HEK293 (cell line): ENCODE results near the gene DCUN1D3.
A peak's percentile ranks its signal among the peaks of the same experiment; 100 is the strongest.

Experiments used
- CTCF ChIA-PET: fragments of 350-600 bp; formaldehyde crosslinking; extraction: SDS; loops from one replicate; lab custom pipeline; 2021; ENCODE audit warnings: antibody characterized with exemption; lab: Yijun Ruan, JAX
- POLR2A ChIA-PET: fragments of 300-600 bp; formaldehyde crosslinking; extraction: SDS; loops from one replicate; lab custom pipeline; 2020; ENCODE audit warnings: antibody characterized with exemption, inconsistent platforms; lab: Yijun Ruan, JAX
- H3K27ac ChIP-seq: fragments of 200-500 bp; sonication (Bioruptor generic); 2 replicates; pipeline ENCODE4 v1.5.1; 2014; ENCODE audit warnings: low read depth, low read length, control low read depth, inconsistent platforms; ENCODE audit errors: extremely low read depth
- H3K36me3 ChIP-seq, 2 experiments: fragments of 200-500 bp in 1 of 2; sonication (Bioruptor generic) in 1 of 2; 1 replicate in 1 of 2; 2 replicates in 1 of 2; pipeline ENCODE4 v1.5.1; 2014 to 2017; ENCODE audit warnings: inconsistent platforms in 2 of 2, low read length in 2 of 2; ENCODE audit not compliant: control insufficient read depth in 2 of 2, insufficient read depth in 1 of 2
- H3K4me1 ChIP-seq: fragments of 200-500 bp; sonication (Bioruptor generic); 2 replicates; pipeline ENCODE4 v1.5.1; 2014; ENCODE audit warnings: mild to moderate bottlenecking, low read length, inconsistent platforms; ENCODE audit not compliant: control insufficient read depth, insufficient read depth
- H3K4me3 ChIP-seq: 2 replicates; pipeline ENCODE4 v1.5.1; 2011; ENCODE audit warnings: low read depth, mild to moderate bottlenecking, control low read depth, low read length, moderate library complexity
- H3K9me3 ChIP-seq: fragments of 200-500 bp; sonication (Bioruptor generic); 2 replicates; pipeline ENCODE4 v1.5.1; 2014; ENCODE audit warnings: low read depth, low read length, inconsistent platforms; ENCODE audit not compliant: control insufficient read depth, insufficient read depth
- EGR2 ChIP-seq: fragments of 450-650 bp; formaldehyde crosslinking; IDR thresholded peaks from 2 replicates; pipeline ENCODE4 v1.5.1; 2016; ENCODE audit warnings: low read depth, missing biosample characterization, missing genetic modification characterization
- GLIS2 ChIP-seq: fragments of 450-650 bp; formaldehyde crosslinking; IDR thresholded peaks from 2 replicates; pipeline ENCODE4 v1.5.1; 2016; ENCODE audit warnings: missing biosample characterization, missing genetic modification characterization
- MZF1 ChIP-seq: fragments of 450-650 bp; formaldehyde crosslinking; IDR thresholded peaks from 2 replicates; pipeline ENCODE4 v1.5.1; 2017; ENCODE audit warnings: missing biosample characterization, missing genetic modification characterization, borderline replicate concordance
- OSR2 ChIP-seq: fragments of 450-650 bp; formaldehyde crosslinking; IDR thresholded peaks from 2 replicates; pipeline ENCODE4 v1.5.1; 2016; ENCODE audit warnings: missing biosample characterization, missing genetic modification characterization
- SCRT2 ChIP-seq: fragments of 450-650 bp; formaldehyde crosslinking; IDR thresholded peaks from 2 replicates; pipeline ENCODE4 v1.5.1; 2016; ENCODE audit warnings: missing biosample characterization, missing genetic modification characterization
- ZBTB20 ChIP-seq: fragments of 450-650 bp; formaldehyde crosslinking; IDR thresholded peaks from 2 replicates; pipeline ENCODE4 v1.5.1; 2016; ENCODE audit warnings: missing biosample characterization, missing genetic modification characterization
- ZBTB48 ChIP-seq: fragments of 450-650 bp; formaldehyde crosslinking; IDR thresholded peaks from 2 replicates; pipeline ENCODE4 v1.5.1; 2016; ENCODE audit warnings: missing biosample characterization, missing genetic modification characterization
- ZEB2 ChIP-seq: fragments of 450-650 bp; formaldehyde crosslinking; IDR thresholded peaks from 2 replicates; pipeline ENCODE4 v1.5.1; 2016; ENCODE audit warnings: missing biosample characterization, missing genetic modification characterization
- ZFHX2 ChIP-seq: fragments of 450-650 bp; formaldehyde crosslinking; conservative IDR thresholded peaks from 2 replicates; pipeline ENCODE4 v1.5.1; 2016; ENCODE audit warnings: missing biosample characterization, missing genetic modification characterization
- ZNF138 ChIP-seq: fragments of 450-650 bp; formaldehyde crosslinking; IDR thresholded peaks from 2 replicates; pipeline ENCODE4 v1.5.1; 2016; ENCODE audit warnings: missing biosample characterization, missing genetic modification characterization, borderline replicate concordance
- ZNF266 ChIP-seq: fragments of 450-650 bp; formaldehyde crosslinking; IDR thresholded peaks from 2 replicates; pipeline ENCODE4 v1.5.1; 2016; ENCODE audit warnings: missing biosample characterization, missing genetic modification characterization, low read depth
- ZNF341 ChIP-seq: fragments of 450-650 bp; formaldehyde crosslinking; IDR thresholded peaks from 2 replicates; pipeline ENCODE4; 2016; ENCODE audit warnings: low read depth, missing biosample characterization, missing genetic modification characterization
- ZNF366 ChIP-seq: fragments of 450-650 bp; formaldehyde crosslinking; conservative IDR thresholded peaks from 2 replicates; pipeline ENCODE4 v1.5.1; 2016; ENCODE audit warnings: missing biosample characterization, missing genetic modification characterization
- ZNF423 ChIP-seq: fragments of 450-650 bp; formaldehyde crosslinking; IDR thresholded peaks from 2 replicates; pipeline ENCODE4 v1.5.1; 2016; ENCODE audit warnings: missing biosample characterization, missing genetic modification characterization
- ZNF514 ChIP-seq: fragments of 450-650 bp; formaldehyde crosslinking; IDR thresholded peaks from 2 replicates; pipeline ENCODE4 v1.5.1; 2016; ENCODE audit warnings: missing biosample characterization, missing genetic modification characterization
- ZNF529 ChIP-seq: fragments of 450-650 bp; formaldehyde crosslinking; IDR thresholded peaks from 2 replicates; pipeline ENCODE4 v1.5.1; 2017; ENCODE audit warnings: missing genetic modification characterization, missing biosample characterization; ENCODE audit not compliant: insufficient replicate concordance
- ZNF571 ChIP-seq: fragments of 450-650 bp; formaldehyde crosslinking; IDR thresholded peaks from 2 replicates; pipeline ENCODE4 v1.5.0; 2017; ENCODE audit warnings: missing biosample characterization, missing genetic modification characterization
- ZNF658 ChIP-seq: fragments of 450-650 bp; formaldehyde crosslinking; IDR thresholded peaks from 2 replicates; pipeline ENCODE4; 2016; ENCODE audit warnings: missing biosample characterization, missing genetic modification characterization
- ZNF701 ChIP-seq: fragments of 450-650 bp; formaldehyde crosslinking; IDR thresholded peaks from 2 replicates; pipeline ENCODE4 v1.5.1; 2016; ENCODE audit warnings: missing biosample characterization, missing genetic modification characterization
- TF ChIP-seq, protein P1 (sequence below): fragments of 450-650 bp; IDR thresholded peaks from 2 replicates; pipeline ENCODE4 v1.5.1; 2018; ENCODE audit warnings: missing biosample characterization, missing genetic modification characterization
- TF ChIP-seq, protein P2 (sequence below): fragments of 450-650 bp; formaldehyde crosslinking; IDR thresholded peaks from 2 replicates; pipeline ENCODE4 v1.5.1; 2016; ENCODE audit warnings: missing biosample characterization, missing genetic modification characterization
- TF ChIP-seq, protein P3 (sequence below): fragments of 450-650 bp; formaldehyde crosslinking; IDR thresholded peaks from 2 replicates; pipeline ENCODE4 v1.5.1; 2017; ENCODE audit warnings: missing biosample characterization, missing genetic modification characterization
- TF ChIP-seq, protein P4 (sequence below): fragments of 450-650 bp; formaldehyde crosslinking; IDR thresholded peaks from 2 replicates; pipeline ENCODE4 v1.5.1; 2016; ENCODE audit warnings: missing biosample characterization, missing genetic modification characterization

The DCUN1D3 gene

DNA sequence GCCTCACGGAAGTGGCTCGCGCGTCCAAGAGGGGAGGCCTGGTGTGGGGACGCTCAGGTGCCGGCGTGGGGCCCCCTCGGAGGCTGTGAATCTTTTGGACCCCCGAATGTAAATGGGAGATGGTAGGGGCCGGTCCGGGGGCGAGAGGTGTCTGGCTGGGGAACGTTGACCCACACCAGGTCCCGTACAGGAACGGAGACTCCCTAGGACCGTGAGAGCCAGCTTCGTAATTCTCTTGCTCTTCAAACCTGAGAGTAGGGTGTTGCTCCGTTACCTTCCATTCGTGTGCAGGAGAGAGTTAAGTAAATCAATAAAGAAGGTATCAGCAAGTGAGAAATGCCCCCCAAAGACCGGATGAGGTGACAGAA is 894 bp upstream of the DCUN1D3 start (continued):
- TF ChIP-seq, protein P1, sequence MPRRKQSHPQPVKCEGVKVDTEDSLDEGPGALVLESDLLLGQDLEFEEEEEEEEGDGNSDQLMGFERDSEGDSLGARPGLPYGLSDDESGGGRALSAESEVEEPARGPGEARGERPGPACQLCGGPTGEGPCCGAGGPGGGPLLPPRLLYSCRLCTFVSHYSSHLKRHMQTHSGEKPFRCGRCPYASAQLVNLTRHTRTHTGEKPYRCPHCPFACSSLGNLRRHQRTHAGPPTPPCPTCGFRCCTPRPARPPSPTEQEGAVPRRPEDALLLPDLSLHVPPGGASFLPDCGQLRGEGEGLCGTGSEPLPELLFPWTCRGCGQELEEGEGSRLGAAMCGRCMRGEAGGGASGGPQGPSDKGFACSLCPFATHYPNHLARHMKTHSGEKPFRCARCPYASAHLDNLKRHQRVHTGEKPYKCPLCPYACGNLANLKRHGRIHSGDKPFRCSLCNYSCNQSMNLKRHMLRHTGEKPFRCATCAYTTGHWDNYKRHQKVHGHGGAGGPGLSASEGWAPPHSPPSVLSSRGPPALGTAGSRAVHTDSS (tag by site-specific recombination) = no peak
- TF ChIP-seq SCRT2 (tag by site-specific recombination) = no peak

DNA sequence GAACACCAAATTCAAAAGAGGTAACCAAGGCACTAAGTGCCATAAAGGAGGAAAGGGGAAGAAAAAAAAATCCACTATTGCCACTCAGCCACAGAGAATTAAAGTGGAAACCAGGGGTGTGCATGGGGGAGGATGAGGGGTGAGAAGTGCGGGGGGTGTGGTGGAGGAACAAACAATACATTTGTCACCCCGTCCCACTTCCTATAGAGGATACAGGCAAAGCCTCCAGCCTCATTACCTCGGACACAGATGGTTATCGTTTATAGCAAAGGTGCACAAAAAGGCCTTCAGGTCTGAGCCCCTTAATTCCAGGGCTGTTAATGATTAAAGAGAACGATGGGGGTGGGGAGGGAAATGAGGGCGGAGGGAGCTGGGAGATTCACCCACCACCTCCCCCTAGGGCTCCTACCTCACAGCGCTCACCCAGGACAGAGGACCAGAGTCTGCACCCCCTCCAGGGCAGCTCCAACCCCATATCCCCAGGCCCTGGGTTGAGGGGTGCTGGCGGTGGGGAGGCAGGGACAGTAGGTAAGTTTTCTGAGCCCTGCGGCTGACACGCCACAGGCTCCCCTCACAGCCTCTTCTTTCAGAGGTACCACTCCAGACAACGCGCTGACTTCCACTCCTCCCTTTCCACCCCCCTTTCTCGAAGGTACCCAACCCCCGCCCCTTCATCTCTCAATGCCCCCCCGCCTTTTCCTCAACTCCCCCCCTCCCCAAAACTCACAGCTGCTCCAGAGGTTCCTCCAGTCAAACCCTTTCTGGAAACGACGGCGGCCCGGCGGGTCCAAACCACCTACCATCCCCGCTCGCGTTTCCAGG is 470 bp downstream of the DCUN1D3 start:
- ChIA-PET POLR2A (interaction anchor here (0.5 to 1.7 kb wide), 14 partner anchors 9 to 1973 kb away, joined by 3 to 19 read pairs (median 4); partner anchors contain the start of genes ERI2, REXO5, SMG1 and VPS35L), CTCF (interaction anchor here (0.6 to 1.3 kb wide), 3 partner anchors 36 to 50 kb away, joined by 3 to 5 read pairs (median 5); no protein-coding TSS in a partner anchor)
- no peaks in the 10 kb centered on the region for H3K9me3 ChIP-seq
- peaks cover 0 to 20% of the 10 kb centered on the region in 2 experiments; a peak in 2 of 3 replicates for H3K36me3 ChIP-seq
- H3K4me1 ChIP-seq = peaks cover 9% of the 10 kb centered on the region; the same call in 1 of the 2 replicates
- peak overlapping the region; percentile 83 for H3K4me3 ChIP-seq
- peak overlapping the region; percentile 51; the same call in 1 of the 2 replicates for H3K27ac ChIP-seq
- TF ChIP-seq ZBTB48 (tag by site-specific recombination) = peak; percentile 47; the same call in 1 of the 2 replicates
- TF ChIP-seq MZF1 = 0 out of 2 replicates have a peak, but pooled peaks have one; percentile 22
- TF ChIP-seq EGR2 (tag by site-specific recombination) = peak; percentile 69
- peak; percentile 52 for TF ChIP-seq ZFHX2 (tag by site-specific recombination)
- TF ChIP-seq, protein P2, sequence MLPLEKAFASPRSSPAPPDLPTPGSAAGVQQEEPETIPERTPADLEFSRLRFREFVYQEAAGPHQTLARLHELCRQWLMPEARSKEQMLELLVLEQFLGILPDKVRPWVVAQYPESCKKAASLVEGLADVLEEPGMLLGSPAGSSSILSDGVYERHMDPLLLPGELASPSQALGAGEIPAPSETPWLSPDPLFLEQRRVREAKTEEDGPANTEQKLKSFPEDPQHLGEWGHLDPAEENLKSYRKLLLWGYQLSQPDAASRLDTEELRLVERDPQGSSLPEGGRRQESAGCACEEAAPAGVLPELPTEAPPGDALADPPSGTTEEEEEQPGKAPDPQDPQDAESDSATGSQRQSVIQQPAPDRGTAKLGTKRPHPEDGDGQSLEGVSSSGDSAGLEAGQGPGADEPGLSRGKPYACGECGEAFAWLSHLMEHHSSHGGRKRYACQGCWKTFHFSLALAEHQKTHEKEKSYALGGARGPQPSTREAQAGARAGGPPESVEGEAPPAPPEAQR (tag by site-specific recombination) = no peak
- TF ChIP-seq ZNF341 (tag by site-specific recombination) = 0 out of 2 replicates have a peak, but pooled peaks have one; percentile 9
- no peak for TF ChIP-seq ZNF423 (tag by site-specific recombination)
- no peak for TF ChIP-seq OSR2 (tag by site-specific recombination)
- TF ChIP-seq, protein P3, sequence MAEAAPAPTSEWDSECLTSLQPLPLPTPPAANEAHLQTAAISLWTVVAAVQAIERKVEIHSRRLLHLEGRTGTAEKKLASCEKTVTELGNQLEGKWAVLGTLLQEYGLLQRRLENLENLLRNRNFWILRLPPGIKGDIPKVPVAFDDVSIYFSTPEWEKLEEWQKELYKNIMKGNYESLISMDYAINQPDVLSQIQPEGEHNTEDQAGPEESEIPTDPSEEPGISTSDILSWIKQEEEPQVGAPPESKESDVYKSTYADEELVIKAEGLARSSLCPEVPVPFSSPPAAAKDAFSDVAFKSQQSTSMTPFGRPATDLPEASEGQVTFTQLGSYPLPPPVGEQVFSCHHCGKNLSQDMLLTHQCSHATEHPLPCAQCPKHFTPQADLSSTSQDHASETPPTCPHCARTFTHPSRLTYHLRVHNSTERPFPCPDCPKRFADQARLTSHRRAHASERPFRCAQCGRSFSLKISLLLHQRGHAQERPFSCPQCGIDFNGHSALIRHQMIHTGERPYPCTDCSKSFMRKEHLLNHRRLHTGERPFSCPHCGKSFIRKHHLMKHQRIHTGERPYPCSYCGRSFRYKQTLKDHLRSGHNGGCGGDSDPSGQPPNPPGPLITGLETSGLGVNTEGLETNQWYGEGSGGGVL = peak; percentile 57; the same call in 1 of the 2 replicates
- no peak for TF ChIP-seq ZNF266 (tag by site-specific recombination)
- peak; percentile 44; the same call in 1 of the 2 replicates for TF ChIP-seq GLIS2 (tag by site-specific recombination)
- TF ChIP-seq, protein P4, sequence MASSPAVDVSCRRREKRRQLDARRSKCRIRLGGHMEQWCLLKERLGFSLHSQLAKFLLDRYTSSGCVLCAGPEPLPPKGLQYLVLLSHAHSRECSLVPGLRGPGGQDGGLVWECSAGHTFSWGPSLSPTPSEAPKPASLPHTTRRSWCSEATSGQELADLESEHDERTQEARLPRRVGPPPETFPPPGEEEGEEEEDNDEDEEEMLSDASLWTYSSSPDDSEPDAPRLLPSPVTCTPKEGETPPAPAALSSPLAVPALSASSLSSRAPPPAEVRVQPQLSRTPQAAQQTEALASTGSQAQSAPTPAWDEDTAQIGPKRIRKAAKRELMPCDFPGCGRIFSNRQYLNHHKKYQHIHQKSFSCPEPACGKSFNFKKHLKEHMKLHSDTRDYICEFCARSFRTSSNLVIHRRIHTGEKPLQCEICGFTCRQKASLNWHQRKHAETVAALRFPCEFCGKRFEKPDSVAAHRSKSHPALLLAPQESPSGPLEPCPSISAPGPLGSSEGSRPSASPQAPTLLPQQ (tag by site-specific recombination) = 0 out of 2 replicates have a peak, but pooled peaks have one; percentile 14
- TF ChIP-seq, all 188 proteins: peak for 8

DNA sequence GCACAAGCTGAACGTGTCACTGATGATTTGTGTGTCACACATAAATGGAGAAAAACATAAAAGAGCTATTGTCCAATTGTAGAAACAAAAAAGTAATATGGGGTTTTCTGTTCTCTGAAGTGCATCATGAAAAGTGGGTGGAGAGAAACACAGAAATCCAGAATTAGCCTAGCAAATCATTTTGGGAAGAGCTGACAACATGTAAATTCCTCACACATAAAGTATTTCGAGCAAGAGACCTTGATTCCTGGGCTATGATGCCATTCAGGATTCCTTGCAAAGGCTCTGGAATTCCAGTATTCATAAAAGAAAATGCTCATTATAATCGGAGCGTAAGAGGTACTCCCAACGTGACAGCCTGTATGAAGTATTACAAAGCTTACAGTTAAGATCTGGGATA is 1.1 kb downstream of the DCUN1D3 start:
- CTCF ChIA-PET = interaction anchor here (1.0 kb wide), 1 partner anchor 49 kb away, joined by 5 read pairs; no protein-coding TSS in a partner anchor
- Histone ChIP-seq H3K9me3 (no peaks in the 10 kb centered on the region), H3K27ac (no peak overlapping the region), H3K36me3 (peaks cover 0 to 25% of the 10 kb centered on the region in 2 experiments; a peak in 2 of 3 replicates), H3K4me1 (0 out of 2 replicates have a peak, but pooled peaks cover 3% of the 10 kb centered on the region), H3K4me3 (peak overlapping the region; percentile 83)
- POLR2A ChIA-PET = interaction anchor here (1.7 kb wide), 1 partner anchor 9 kb away, joined by 11 read pairs; no protein-coding TSS in a partner anchor
- TF ChIP-seq ZNF701 (tag by site-specific recombination) (no peak), MZF1 (no peak), ZNF514 (tag by site-specific recombination) (no peak), ZNF658 (no peak), ZNF366 (tag by site-specific recombination) (no peak), ZEB2 (tag by site-specific recombination) (no peak), ZBTB20 (no peak), ZNF138 (tag by site-specific recombination) (no peak), ZNF529 (tag by site-specific recombination) (no peak), ZNF571 (tag by site-specific recombination) (no peak)
